ENCODE measurements around the gene RYK.

DNA sequence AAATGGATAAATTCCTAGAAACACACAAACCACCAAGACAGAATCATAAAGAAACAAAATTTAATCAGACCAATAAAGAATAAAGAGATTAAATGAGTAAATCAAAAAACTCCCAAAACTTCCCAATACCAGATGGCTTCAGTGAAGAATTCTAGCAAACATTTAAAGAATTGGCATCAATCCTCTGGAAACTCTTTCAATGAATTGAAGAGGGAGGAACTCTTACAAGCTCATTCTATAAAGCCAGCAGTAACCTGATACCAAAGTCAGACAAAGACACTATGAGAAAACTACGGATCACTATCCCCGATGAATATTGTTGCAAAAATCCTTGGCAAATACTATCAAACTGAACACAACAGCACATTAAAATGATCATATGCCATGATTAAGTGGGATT, 139.0 kb downstream of the RYK start:
- no peak for TF ChIP-seq CTCF (optimal IDR thresholded peaks at IDR 0.05 in 1 of 3, IDR thresholded peaks at IDR 0.05 in 1 of 3, conservative IDR thresholded peaks at IDR 0.05 in 1 of 3; ENCODE audit: extremely low read depth in 1 of 3, insufficient read depth in 2 of 3, low read length in 3 of 3)
- no peak for TF ChIP-seq EZH2 (IDR thresholded peaks at IDR 0.05; ENCODE audit: low read length)
